ENCODE results near the gene SMARCD3. TPM values are rescaled to one million over a fixed set of nuclear protein-coding genes. Genes with fewer than 3 reads are reported as not detected.

Gene SMARCD3
- total RNA-seq, 1 experiment from 2014 or later = 30.3 TPM

GRCh38 chr7:151195616-151196450, 52.7 kb downstream of the SMARCD3 start (continued):
- TF ChIP-seq ZBTB33 (IDR thresholded peaks at IDR 0.05; ENCODE audit: extremely low read depth, insufficient replicate concordance, low read length) (no peak), POLR2AphosphoS5 (IDR thresholded peaks at IDR 0.05; ENCODE audit: low read depth, low read length) (no peak), ATF3 (IDR thresholded peaks at IDR 0.05) (no peak), TCF7L2 (IDR thresholded peaks at IDR 0.05; ENCODE audit: borderline replicate concordance, extremely low read depth, insufficient read depth, insufficient read length) (no peak), CTCF (IDR thresholded peaks at IDR 0.05 in 2 of 3, conservative IDR thresholded peaks at IDR 0.05 in 1 of 3; ENCODE audit: borderline replicate concordance in 1 of 3, insufficient read depth in 1 of 3, low read depth in 2 of 3, low read length in 2 of 3) (no peak), SRF (IDR thresholded peaks at IDR 0.05; ENCODE audit: low read depth) (no peak), ZFX (IDR thresholded peaks at IDR 0.05) (no peak), SP1 (IDR thresholded peaks at IDR 0.05; ENCODE audit: low read depth) (no peak), EZH2phosphoT487 (IDR thresholded peaks at IDR 0.05; ENCODE audit: borderline replicate concordance) (no peak)
